Gastrocnemius medialis (tissue), 4 donors: ENCODE data around the gene HOMER2. TPM values are rescaled to one million over a fixed set of nuclear protein-coding genes. Genes with fewer than 3 reads are reported as not detected.

ENCODE experiments used
- ATAC-seq, 2 donors: fragments of 150-250 bp; one replicate each; pipeline ENCODE4 v1.9.1; 2016
- DNase-seq, 2 donors: peaks; one replicate each; pipeline ENCODE4 v3.0.0-alpha.2; 2019
- H3K27ac ChIP-seq, 4 donors: fragments of 200-600 bp; sonication (generic); 1 replicate in 1 of 4; 2 replicates in 3 of 4; pipeline ENCODE4 v1.5.1; 2016 to 2018; ENCODE audit warnings: mild to moderate bottlenecking in 2 of 4, moderate library complexity in 1 of 4
- H3K27me3 ChIP-seq, 3 donors: fragments of 200-600 bp; sonication (generic) in 2 of 3; 1 replicate in 1 of 3; 2 replicates in 2 of 3; pipeline versions ENCODE4 v1.5.1 to v1.6.0; 2016 to 2019; ENCODE audit warnings: mild to moderate bottlenecking in 1 of 3, moderate library complexity in 1 of 3
- H3K36me3 ChIP-seq, 2 donors: fragments of 200-600 bp; sonication (generic) in 1 of 2; one replicate each; pipeline ENCODE4 v1.5.1; 2017 to 2018
- H3K4me1 ChIP-seq, 2 donors: fragments of 200-600 bp; sonication (generic) in 1 of 2; one replicate each; pipeline ENCODE4 v1.5.1; 2016 to 2017; ENCODE audit warnings: mild to moderate bottlenecking in 2 of 2
- H3K4me3 ChIP-seq, 4 donors: fragments of 200-600 bp; sonication (generic) in 3 of 4; 1 replicate in 1 of 4; 2 replicates in 3 of 4; pipeline ENCODE4 v1.5.1; 2016 to 2019; ENCODE audit warnings: mild to moderate bottlenecking in 2 of 4
- H3K9me3 ChIP-seq, 3 donors: fragments of 200-600 bp; sonication (generic) in 2 of 3; 1 replicate in 1 of 3; 2 replicates in 2 of 3; pipeline ENCODE4 v1.5.1; 2016 to 2019
- POLR2A ChIP-seq, 2 donors: fragments of 450-650 bp; IDR thresholded peaks; one replicate each; pipeline ENCODE4 v1.6.1; 2017; ENCODE audit warnings: antibody characterized with exemption in 2 of 2, mild to moderate bottlenecking in 2 of 2, moderate library complexity in 2 of 2
- in situ Hi-C, 4 donors: fragments of 200-750 bp; cut with MboI; loops; one replicate each; pipeline versions ENCODE4 v1.15.0 to v1.8.0; 2017; ENCODE audit warnings: low sequenced_read_pairs in 4 of 4
- intact Hi-C: fragments of 100-400 bp; cut with DNase I; formaldehyde crosslinking; loops from one replicate; pipeline ENCODE4 v1.15.1; 2023; ENCODE audit warnings: low total_unique reads
- total RNA-seq, 4 donors: library from RNA; depleted of rRNA; stranded (reverse); fragments of >200 nt; gene quantifications; one replicate each; pipeline versions ENCODE4 v1.1.0 to v1.2.3, GENCODE V29; 2016
- TF ChIP-seq, protein P1 (sequence below), 5 experiments: fragments of 450-650 bp in 3 of 5; fragments of 200-600 bp in 2 of 5; sonication (generic) in 2 of 5; IDR thresholded peaks in 4 of 5; conservative IDR thresholded peaks in 1 of 5; 1 replicate in 4 of 5; 2 replicates in 1 of 5; pipeline ENCODE4 v1.5.1; 2016 to 2019; ENCODE audit warnings: antibody characterized with exemption in 5 of 5, mild to moderate bottlenecking in 3 of 5, moderate library complexity in 3 of 5

HOMER2 gene
- total RNA-seq, 4 donors from 2014 or later = 51.6 to 132 (median 94.5) TPM

DNA sequence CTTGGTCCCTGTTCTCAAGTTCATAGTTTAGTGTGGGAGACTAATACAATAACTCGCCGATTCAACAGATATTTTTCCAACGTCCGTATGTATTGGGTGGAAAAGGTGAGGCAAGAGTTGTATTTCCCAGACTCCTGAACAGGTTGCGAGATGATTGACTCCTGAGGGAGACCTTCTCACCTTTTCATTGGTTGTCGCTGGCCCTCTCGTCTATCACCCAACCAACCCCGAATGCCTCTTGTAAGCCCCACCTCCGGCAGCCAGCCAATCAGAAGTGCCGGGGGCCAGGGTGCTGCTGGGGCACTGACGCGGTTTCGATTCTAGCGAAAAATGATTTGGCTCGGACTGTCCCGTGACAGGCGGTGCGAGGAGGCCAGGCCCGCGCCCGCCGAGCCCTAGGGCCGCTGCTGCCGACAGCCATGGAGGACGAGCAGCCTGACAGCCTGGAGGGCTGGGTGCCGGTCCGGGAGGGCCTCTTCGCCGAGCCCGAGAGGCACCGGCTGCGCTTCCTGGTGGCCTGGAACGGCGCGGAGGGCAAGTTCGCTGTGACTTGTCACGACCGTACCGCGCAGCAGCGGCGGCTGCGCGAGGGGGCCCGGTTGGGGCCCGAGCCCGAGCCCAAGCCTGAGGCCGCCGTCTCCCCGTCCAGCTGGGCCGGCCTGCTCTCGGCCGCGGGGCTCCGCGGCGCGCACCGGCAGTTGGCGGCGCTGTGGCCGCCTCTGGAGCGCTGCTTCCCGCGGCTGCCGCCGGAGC, 143.0 kb downstream of the HOMER2 start, which contains the start of gene WHAMM:
Gene WHAMM (plus strand): TSS at position 321 of the 753 bp plus-strand sequence. CDS start 99 bp downstream, at position 420.
- H3K9me3 ChIP-seq = no peaks in the 10 kb centered on the region
- ATAC-seq (peak; percentile 79 to 83), DNase-seq (peak; percentile 100)
- H3K4me3 ChIP-seq = peak within 1 kb of the TSS; percentile 69 to 86 (median 79)
- peaks cover 0 to 15% of the 10 kb centered on the region in 2 donors for H3K36me3 ChIP-seq
- in situ Hi-C loops = loop anchor here in 2 of 4 donors (10.0 to 25.0 kb wide), 2 partner anchors 55 to 272 kb away; partner anchors contain the start of gene RPS17 (in 2 of the 2)
- intact Hi-C loops = loop anchor here (1.0 to 10.0 kb wide), 6 partner anchors 59 to 765 kb away; partner anchors contain the start of genes BTBD1, CPEB1 and MEX3B
- TF ChIP-seq POLR2A (IDR thresholded peaks at IDR 0.05) = peak; percentile 99
- TF ChIP-seq, protein P1, sequence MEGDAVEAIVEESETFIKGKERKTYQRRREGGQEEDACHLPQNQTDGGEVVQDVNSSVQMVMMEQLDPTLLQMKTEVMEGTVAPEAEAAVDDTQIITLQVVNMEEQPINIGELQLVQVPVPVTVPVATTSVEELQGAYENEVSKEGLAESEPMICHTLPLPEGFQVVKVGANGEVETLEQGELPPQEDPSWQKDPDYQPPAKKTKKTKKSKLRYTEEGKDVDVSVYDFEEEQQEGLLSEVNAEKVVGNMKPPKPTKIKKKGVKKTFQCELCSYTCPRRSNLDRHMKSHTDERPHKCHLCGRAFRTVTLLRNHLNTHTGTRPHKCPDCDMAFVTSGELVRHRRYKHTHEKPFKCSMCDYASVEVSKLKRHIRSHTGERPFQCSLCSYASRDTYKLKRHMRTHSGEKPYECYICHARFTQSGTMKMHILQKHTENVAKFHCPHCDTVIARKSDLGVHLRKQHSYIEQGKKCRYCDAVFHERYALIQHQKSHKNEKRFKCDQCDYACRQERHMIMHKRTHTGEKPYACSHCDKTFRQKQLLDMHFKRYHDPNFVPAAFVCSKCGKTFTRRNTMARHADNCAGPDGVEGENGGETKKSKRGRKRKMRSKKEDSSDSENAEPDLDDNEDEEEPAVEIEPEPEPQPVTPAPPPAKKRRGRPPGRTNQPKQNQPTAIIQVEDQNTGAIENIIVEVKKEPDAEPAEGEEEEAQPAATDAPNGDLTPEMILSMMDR (IDR thresholded peaks at IDR 0.05 in 4 of 5, conservative IDR thresholded peaks at IDR 0.05 in 1 of 5) = peak in 2 of 5 experiments; percentile 15 to 29
- peak within 1 kb of the TSS; percentile 92 to 99 (median 96) for H3K27ac ChIP-seq
- peaks cover 49 to 60% of the 10 kb centered on the region in 2 donors for H3K4me1 ChIP-seq
- no peaks in the 10 kb centered on the region for H3K27me3 ChIP-seq

DNA sequence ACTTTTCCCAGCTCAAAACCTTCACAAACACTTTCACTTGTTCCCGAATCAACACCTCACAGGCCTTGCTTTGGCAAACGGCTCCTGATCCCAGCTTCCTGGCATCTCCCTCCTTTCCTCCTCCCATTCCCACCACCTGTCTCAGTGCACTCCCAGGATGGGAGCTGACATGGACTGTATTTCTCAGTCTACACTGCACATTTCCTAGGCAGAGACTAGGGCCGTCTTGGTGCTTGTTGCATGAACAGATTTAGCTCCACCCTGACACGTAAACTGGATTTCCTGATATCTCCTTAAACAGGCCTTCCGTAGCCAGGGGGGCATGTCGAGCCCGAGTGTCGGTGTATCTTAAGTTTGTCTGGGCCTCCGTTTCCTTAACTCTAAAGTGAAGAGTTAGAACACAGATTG, 143.9 kb downstream of the HOMER2 start:
- intact Hi-C loops = loop anchor here (1.0 to 5.0 kb wide), 4 partner anchors 58 to 259 kb away; partner anchors contain the start of gene BTBD1
- peak overlapping the region; percentile 56 to 86 (median 72) for H3K4me3 ChIP-seq

DNA sequence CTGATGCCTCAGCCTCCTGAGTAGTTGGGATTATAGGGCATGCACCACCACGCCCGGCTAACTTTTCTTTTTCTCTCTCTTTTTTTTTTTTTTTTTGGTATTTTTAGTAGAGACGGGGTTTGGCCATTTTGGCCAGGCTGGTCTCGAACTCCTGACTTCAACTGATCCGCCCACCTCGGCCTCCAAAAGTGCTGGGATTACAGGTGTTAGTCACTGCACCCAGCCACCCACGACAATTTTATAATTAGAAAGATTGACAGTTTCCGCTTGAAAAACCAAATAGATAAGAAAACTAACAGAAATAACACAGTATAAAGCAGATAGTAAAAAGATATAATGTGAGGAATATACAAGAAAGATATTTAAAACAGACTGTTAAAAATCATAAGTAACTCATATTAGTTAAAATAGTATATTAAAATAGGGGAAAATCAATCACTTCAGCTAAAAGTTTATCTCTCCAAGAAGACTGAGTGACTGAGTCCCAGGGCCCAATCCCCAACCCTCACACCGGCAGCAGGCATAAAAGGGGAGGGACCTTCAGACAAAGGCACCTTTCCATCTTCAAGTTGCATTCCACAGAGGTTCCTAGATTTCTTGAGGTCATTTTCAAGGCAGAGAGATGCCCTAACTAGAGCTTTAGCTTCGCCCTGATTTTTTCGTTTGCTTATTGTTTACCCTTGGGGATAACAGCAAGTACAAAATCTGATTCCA, 144.4 kb downstream of the HOMER2 start:
- no peak for TF ChIP-seq POLR2A (IDR thresholded peaks at IDR 0.05)
- Histone ChIP-seq H3K4me3 (peak overlapping the region in 1 of 4 donors; percentile 69), H3K36me3 (peaks cover 0 to 2% of the 10 kb centered on the region in 2 donors), H3K27me3 (no peaks in the 10 kb centered on the region), H3K27ac (peak overlapping the region; percentile 92 to 99 (median 96)), H3K4me1 (peaks cover 55 to 63% of the 10 kb centered on the region in 2 donors), H3K9me3 (no peaks in the 10 kb centered on the region)
- DNase-seq (peak in 1 of 2 donors; percentile 42), ATAC-seq (no peak)
- intact Hi-C loops = loop anchor here (2.0 to 5.0 kb wide), 4 partner anchors 43 to 259 kb away; partner anchors contain the start of gene BTBD1
- in situ Hi-C loops = loop anchor here in 2 of 4 donors (10.0 to 25.0 kb wide), 2 partner anchors 53 to 271 kb away; partner anchors contain the start of gene RPS17 (in 2 of the 2)

More for the DNA sequence above, 143.9 kb downstream of the HOMER2 start:
- ATAC-seq (peak in 1 of 2 donors; percentile 9), DNase-seq (peak in 1 of 2 donors; percentile 52)
- in situ Hi-C loops = loop anchor here in 2 of 4 donors (10.0 to 25.0 kb wide), 2 partner anchors 54 to 271 kb away; partner anchors contain the start of gene RPS17 (in 2 of the 2)
- peak overlapping the region; percentile 92 to 99 (median 96) for H3K27ac ChIP-seq
- H3K36me3 ChIP-seq = peaks cover 0 to 6% of the 10 kb centered on the region in 2 donors
- H3K9me3 ChIP-seq = no peaks in the 10 kb centered on the region
- H3K4me1 ChIP-seq = peaks cover 52 to 62% of the 10 kb centered on the region in 2 donors
- TF ChIP-seq, protein P1 (IDR thresholded peaks at IDR 0.05 in 4 of 5, conservative IDR thresholded peaks at IDR 0.05 in 1 of 5) = no peak
- no peak for TF ChIP-seq POLR2A (IDR thresholded peaks at IDR 0.05)
- H3K27me3 ChIP-seq = no peaks in the 10 kb centered on the region

DNA sequence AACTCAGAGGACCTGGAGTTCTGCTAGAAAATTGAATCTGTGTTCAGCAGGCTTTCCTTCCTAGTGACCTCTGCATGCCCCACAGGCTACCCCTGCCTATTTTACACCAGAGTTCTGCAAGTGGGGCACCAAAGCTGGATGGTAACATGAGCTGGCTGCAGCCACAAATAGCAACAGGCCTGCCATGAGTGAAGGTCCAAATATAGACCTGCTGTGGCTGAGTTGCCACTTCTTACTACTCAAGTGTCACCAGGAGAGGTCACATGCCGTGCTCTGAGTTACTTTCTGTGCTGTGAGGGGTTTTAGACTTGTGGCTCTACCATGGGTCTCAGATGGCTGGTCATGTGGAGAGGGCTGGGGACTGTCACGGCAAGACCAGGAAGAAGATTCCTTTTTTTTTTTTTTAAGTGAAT, 146.5 kb downstream of the HOMER2 start, which contains the start of gene FSD2:
Gene FSD2 (minus strand): TSS at position 76 of the 413 bp plus-strand sequence. CDS start 18,679 bp downstream, outside the sequence.
- ATAC-seq (peak; percentile 67 to 70), DNase-seq (peak; percentile 92 to 97)
- intact Hi-C loops (loop anchor here (2.0 to 5.0 kb wide), 4 partner anchors 41 to 261 kb away; partner anchors contain the start of gene BTBD1), in situ Hi-C loops (loop anchor here in 2 of 4 donors (10.0 to 25.0 kb wide), 2 partner anchors 51 to 269 kb away; partner anchors contain the start of gene RPS17 (in 2 of the 2))
- Histone ChIP-seq H3K27ac (peak within 1 kb of the TSS; percentile 92 to 99 (median 96)), H3K9me3 (no peaks in the 10 kb centered on the region), H3K4me3 (peak within 1 kb of the TSS; percentile 40 to 56 (median 48)), H3K27me3 (no peaks in the 10 kb centered on the region), H3K36me3 (no peaks in the 10 kb centered on the region), H3K4me1 (peaks cover 56 to 63% of the 10 kb centered on the region in 2 donors)
- peak; percentile 51 to 91 for TF ChIP-seq POLR2A (IDR thresholded peaks at IDR 0.05)
- TF ChIP-seq, protein P1 (IDR thresholded peaks at IDR 0.05 in 4 of 5, conservative IDR thresholded peaks at IDR 0.05 in 1 of 5) = no peak
